GM19099 (cell line): ENCODE results near the gene SLC16A5.
A peak's percentile ranks its signal among the peaks of the same experiment; 100 is the strongest.

Source experiments
- POLR2A ChIP-seq: IDR thresholded peaks from 3 replicates; pipeline ENCODE4 v1.6.1; 2011; ENCODE audit warnings: low read depth; ENCODE audit not compliant: insufficient read length; ENCODE audit errors: extremely low read depth

Gene SLC16A5

DNA sequence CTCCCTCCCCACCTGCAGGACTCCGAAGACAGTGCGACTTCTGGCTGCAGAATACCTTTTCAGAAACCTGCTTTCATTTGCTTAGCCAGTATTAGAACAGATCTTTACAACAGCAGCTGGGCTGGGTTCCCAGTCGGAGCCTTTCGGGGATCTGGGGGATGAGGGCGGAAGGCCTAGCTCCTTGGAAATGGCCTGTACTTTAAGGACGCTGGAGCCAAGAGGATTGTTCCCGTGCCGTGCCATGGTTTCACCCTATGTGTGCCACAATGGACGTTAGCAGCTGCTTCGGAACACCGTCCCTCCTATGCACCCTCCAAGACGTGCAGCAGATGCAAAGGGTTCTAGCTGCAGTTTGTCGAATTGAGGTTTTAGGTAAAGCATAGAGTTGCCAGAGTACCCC, 24.6 kb upstream of the SLC16A5 start:
- TF ChIP-seq POLR2A: no peak

DNA sequence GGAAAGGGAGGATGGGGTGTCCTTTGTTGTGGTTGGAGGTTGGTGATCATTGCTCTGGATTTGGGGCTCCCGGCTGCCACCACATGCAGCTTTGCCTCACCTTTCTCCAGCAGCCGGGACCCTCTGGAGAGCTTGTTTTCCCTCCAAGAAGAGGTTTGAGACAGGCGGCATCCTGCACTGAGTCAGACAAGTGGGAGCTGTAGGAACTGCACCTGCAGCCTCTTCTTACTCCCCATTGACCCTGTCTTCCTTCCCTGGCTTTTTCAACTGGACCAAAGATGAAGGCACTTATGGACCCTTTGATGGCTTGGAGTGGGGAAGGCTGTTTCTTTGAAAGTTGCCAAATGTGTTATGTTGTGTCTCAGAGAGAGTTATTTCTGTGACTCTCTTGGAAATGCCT, 24.1 kb upstream of the SLC16A5 start:
- no peak for TF ChIP-seq POLR2A

DNA sequence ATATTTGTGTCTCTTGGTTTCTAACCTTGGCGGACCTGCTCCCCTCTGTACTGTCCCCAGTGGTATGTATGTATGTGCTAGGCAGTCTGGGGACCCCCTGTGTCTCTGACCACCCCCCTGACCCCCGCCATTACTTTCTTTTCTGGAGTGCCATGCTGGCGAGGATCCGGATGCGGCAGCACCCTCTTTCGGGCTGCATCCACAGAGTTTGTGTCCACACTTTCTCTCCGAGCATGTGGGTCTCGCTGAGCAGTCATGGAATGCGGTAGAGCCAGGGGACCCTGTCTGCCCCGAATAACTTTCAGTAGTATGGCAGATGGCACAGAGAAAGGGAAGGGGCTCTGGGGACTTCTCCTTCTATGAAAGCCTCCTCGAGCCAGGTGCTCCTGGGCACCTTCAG, 23.7 kb upstream of the SLC16A5 start:
- TF ChIP-seq POLR2A: no peak

DNA sequence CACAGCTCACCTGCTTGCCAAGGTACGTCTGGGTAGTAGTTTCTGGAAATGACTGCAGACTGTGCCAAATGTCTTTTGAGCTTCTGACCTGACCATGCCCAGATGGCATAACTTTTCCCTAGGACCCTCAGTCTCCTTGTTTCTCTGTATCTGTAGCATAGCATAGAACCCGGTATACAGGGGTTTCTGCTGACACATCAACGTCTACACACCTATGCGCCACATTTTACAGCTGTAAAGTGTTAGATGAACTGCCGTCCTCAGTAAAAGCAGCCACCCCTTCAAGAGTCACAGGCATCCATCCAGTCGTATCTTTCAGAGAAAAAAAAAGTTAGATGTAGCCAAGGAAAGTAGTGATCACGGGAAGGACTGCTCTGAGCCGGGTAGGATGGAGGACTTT, 23.3 kb upstream of the SLC16A5 start:
- TF ChIP-seq POLR2A: no peak

DNA sequence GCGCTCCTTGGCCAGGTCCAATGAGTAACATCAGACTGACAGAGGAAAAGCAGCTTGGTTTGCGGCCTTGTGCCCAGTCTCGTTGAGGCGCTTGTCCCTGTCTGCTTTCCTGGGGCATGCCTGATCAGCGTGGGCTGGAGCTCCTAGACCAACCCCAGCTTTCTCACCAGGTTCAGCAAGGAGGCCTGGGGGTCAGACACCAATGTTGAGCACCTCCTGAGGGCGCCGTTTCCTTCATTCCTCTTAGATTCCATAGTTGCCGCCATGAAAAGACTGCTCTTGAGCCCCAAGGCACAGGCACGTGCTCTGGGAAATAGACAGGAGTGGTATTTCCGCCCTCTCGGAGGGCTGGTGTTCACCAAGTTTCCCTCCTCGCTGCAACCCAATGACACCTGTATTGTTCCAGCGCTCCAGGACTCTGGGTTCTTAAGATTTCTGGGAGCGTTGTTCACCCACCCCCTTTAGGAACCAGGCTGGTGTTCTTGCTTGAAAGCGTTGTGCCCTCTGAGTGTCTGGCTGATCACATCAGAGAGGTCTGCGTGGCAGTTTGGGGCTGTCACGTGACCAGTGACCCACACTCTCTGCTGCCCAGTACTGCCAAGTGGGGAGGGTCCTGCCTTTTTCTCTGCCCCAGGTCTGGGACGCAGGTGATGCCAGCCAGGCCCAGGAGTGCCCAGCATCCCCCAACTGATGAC, 22.7 kb upstream of the SLC16A5 start:
- TF ChIP-seq POLR2A: no peak

DNA sequence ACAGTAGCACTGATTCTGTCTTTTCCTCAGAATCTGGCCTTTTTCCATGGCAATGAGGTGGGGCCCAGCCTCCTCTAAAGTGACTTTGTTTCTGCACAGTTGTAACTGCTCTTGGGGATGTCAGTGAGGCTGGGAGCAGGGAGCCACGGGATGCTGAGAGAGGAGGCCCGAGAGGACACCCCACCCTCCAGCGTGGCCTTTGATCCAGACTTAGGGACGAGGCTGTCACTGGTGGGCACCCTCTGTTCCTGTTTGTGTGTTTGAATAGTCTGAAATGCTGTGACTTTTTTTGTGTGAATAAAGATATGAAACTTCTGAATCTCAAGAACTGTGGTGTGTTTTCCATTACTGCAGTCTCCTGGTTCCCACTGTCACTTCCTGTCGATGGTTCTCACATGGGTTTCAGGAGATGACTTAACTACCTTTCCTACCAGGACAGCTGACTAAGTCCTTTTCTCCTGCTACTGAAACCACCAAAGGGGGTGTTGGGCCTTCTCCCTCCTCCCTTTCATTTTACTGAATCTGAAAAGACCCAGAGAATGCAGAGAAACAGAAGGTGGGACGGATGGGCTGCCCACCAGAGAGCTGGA, 22.1 kb upstream of the SLC16A5 start:
- no peak for TF ChIP-seq POLR2A

DNA sequence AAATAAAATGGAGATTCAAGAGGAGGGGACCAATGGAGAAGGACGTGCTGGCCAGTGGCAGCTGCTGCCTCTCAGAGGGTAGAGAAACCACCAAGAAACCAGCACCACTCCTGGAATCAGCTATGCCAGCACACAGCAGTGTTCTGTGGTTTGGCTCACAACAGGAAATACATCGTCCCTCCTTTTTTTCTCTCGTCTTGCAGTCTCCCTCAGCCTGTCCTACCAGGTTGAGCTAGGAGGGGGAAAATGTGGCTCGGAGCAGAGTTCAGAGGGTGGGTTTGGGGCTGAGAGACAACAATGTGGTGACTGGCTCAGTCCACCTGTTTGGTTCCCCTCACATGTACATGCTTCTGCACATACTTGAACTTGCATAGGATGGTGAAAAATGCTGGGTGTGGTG, 19.9 kb upstream of the SLC16A5 start:
- TF ChIP-seq POLR2A: no peak

DNA sequence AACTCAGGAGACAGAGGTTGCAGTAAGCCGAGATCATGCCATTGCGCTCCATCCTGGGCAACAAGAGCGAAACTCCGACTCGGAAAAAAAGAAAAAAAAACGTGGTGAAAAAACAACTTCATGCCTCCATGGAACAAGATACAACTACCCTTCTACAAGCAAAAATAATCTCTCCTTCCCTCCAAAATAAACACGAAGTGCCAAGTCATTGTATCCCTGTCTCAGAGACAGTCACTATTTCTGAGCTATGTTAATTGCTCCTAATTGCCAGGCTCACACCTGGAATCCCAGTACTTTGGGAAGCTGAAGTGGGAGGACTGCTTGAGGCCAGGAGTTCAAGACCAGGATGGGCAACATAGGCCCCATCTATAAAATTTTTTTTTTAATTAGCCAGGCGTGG, 19.0 kb upstream of the SLC16A5 start:
- TF ChIP-seq POLR2A: no peak

DNA sequence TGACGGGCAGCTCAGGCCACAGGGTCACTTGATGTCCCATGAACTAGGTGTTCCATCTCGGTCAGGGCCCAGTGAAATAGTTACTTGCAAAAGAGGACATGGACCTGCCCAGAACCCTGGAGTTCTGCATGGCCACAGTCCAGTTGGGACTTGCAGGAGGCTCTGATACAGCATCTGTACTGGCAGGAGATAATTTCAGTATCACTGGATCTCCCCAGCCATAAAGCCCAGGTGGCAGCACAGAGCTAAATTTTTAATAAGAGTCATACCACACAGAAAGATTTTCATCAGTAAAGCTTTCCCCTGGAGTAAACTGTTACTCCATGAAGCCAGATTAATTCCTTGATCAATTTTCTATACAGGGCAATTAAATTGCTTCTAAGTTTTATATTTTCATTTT, 18.0 kb upstream of the SLC16A5 start:
- TF ChIP-seq POLR2A: no peak

DNA sequence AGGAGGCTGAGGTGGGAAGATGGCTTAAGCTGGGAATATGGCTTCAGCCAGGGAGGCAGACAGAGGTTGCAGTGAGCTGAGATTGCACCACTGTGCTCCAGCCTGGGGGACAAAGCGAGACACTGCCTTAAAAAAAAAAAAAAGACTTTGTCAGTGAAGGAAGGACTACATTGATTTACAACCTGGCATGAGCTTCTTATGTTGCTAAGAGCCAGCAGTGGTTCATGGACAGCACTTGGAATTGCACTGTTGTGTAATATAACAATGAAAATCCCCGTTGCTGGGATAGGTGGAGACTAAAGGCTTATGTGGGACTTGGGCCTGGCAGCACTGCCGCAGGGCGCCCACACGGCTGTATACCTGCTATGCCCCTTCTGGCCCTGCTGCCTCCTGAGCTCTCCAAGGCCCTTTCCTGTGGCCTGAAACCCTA, 14.1 kb upstream of the SLC16A5 start:
- TF ChIP-seq POLR2A: no peak

DNA sequence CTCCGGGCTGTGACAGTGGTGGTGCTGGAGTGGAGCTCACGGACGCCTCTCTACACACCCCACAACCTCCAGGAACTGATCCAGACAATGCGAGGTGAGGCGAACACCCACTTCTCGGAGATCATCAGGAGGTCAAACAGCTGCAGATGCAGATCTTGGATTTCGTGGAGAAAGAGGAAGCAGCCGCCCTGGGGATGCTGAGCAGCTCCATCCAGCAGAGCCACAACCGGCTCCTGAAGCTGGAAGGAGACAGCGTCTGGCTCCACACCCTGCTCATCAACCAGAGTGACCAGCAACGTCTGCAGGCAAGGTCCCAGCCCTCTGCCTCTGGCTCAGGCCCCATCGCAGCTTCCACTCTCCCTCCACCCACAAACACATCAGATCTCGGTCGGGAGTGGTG, 13.2 kb upstream of the SLC16A5 start:
- no peak for TF ChIP-seq POLR2A

DNA sequence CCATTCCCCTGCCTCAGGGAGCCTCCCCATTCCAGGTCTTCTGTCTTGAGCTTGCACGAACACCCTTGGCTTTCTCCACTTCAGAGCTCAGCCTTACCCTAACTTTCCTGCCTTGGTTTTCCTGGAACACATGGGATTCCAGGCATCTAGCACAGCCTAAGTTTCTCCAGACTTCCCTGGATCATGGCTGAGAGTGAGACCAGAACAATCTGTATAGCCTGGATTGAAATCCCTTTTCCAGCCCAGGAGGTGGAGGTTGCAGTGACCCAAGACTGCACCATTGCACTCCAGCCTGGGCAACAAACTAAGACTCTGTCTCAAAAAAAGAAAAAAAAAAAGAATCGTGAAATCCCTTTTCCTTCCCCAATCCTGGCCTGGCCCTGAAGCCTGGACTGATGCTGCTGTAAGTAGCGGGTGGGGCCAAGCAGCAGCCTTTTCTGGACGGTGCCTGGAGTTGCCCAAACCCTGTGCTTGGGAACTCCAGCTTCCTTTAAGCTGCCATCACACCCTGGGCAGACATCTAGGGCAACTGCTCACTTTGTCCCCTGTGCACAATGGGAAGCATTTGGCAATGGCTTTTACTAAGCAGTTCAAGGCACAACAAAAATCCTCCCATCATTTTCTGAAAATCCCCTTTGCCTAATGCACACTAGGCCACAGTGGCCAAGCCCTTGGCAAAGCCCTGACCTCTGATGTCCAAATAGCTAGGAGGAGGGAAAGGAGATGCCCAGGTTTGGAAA, 12.0 kb upstream of the SLC16A5 start:
- no peak for TF ChIP-seq POLR2A

DNA sequence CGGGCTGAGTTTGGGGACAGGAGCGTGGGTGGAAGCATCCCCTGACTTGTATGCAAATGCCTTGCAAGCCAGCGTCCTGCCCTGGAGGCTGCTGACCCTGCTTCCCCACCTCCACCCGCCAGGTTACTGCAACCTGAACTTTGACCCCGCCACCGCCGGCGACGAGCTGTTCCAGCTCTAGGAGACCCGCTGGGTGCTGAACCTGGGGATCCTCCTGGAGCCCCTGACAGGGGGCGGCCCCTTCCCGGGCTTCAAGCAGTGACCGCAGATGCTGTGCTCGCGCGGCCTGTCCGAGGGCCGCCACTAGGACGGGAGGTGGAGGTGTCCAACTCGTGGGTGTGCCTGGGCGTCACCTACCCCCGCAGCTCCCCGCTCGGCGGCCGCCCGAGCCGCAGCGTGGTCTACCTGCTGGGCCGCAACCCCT, 10.7 kb upstream of the SLC16A5 start:
- no peak for TF ChIP-seq POLR2A

DNA sequence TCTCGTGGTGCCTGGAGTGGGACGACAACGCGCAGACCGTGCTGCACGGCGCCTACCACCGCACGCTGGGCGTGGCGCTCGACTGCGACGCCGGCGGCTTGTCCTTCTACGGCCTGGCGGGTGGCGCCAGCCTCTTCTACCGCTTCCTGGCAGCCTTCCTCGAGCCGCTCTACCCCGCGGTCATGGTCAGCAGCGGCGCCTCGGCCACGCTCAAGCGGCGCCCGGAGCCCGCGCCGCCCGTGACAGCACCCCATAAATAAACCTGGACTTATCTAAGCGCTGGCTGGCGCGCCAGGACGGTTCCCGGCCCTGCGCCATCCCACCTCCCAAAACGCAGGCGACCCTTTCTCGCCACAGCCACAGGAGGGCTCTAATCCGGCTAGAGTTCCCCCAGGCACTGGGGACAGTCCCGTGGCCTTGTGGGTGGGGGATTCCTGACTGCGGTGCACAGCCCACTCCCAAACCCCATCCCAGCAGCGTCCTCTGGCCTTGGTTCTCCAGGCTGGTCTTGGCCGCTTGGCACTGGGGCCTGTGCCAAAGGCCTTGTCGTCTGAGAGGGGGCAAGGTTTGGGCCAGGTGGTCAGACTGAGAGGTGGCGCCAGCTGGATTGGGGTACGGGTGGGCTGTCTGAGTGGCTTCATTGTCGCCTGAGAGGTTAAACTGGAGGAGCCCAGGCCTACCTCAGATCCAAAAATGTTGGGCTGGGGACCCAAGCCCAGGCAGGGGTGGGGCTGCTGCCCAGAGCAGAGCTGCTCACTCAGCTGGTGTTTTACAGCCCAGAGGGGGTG, 10.1 kb upstream of the SLC16A5 start:
- TF ChIP-seq POLR2A: peak; percentile 64

DNA sequence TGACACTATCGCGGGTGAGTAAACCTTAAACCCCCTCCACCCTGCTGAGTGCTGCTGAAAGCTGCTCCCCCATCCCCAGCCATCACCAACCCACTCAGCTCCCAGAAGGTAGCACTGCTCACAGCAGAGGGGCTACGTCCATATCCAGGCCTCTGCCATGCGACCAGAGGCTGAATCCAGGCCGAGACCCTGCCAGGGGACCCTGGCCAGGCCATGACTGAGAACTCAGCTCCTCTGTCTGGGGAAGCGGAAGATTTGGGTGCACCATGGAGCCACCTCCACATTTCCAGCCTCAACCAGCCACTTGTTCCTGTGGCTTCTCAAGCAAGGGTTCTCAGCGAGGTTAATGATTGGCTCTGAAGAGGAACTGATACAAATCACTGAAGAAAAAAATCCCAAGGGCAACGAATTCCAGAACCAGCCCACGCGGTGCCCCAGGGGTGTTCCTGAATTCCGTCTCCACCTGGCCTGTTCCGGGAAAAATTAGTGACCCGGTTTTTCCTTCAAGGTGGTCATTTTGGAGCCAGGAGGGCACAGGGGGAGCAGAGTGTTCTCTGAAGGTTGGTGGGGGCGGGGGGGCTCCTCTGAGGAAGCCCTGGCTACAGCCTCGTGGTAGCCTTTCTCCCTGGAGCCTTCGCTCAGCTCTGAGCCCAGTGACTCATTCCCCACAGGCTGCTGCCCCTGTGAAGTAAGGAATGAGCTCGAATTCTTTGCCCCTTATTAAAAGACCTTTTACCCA, 9.3 kb upstream of the SLC16A5 start:
- TF ChIP-seq POLR2A: peak; percentile 53
